Liver (tissue), 3 donors: Measurements from ENCODE around the gene PREP.

Experiments used
- CTCF ChIP-seq: fragments of 150-350 bp; IDR thresholded peaks from 2 replicates; pipeline ENCODE4 v1.5.1; 2017; ENCODE audit warnings: improper control_type of control experiment, low read depth, low read length; ENCODE audit not compliant: missing input control
- JUND ChIP-seq, 2 donors: IDR thresholded peaks; 2 replicates each; pipeline ENCODE4 v1.6.1; 2016; ENCODE audit warnings: antibody characterized with exemption in 2 of 2
- TAF1 ChIP-seq: conservative IDR thresholded peaks from 2 replicates; pipeline ENCODE4 v1.6.1; 2016; ENCODE audit warnings: antibody characterized with exemption, mild to moderate bottlenecking
- YY1 ChIP-seq: IDR thresholded peaks from 2 replicates; pipeline ENCODE4 v1.6.1; 2016; ENCODE audit warnings: antibody characterized with exemption, mild to moderate bottlenecking
- donor health status: healthy.
- donor health status: healthy.

GRCh38 chr6:105437236-105437635 lies 34.4 kb upstream of the PREP start:
- no peak for TF ChIP-seq CTCF
- TF ChIP-seq YY1: no peak
- no peak for TF ChIP-seq TAF1
- no peak for TF ChIP-seq JUND (IDR thresholded peaks at IDR 0.05)
